ENCODE measurements around the gene HLA-DPB1.
A peak's percentile ranks its signal among the peaks of the same experiment; 100 is the strongest.
"Not testable (repeated sequence)": the region's sequence is repeated elsewhere in the genome, so short reads cannot be mapped to it uniquely, and the experiment has no call there.

The HLA-DPB1 gene

DNA sequence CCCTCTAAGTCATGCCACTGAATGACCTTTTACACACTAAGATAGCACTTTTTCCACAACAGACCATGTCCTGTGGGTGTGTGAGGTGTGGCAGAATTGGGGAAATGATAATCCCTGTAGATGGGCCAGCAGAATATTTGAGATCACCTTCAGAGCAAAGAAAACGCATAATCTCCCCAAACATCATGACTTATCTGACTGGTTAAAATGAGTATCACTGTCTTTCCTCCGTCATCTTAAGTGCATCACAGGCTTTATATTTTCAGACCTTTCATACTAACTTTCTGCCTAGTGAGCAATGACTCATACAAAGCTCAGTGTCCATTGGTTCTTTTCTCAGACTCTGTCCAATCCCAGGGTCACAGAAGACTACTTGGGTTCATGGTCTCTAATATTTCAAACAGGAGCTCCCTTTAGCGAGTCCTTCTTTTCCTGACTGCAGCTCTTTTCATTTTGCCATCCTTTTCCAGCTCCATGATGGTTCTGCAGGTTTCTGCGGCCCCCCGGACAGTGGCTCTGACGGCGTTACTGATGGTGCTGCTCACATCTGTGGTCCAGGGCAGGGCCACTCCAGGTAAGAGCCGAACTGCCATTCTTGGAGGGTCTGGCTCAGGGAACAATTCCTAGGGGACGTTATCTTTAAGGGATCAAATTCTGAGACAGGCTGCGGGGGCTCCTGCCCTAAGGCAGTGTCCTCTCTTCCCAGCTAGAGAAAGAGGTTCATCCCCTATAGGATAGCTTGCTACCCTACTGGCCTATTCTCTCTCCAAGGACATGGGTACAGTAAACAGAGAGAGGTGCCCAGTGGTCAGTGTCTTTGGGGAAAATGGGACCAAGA, at the start of gene HLA-DPB1:
TSS of gene HLA-DPB1 (plus strand) at position 423 of the 838 bp plus-strand sequence. CDS start at position 475, 52 bp downstream.
- peak; percentile 43 for DNase-seq

GRCh38 chr6:33028220-33028849, 47.5 kb upstream of the HLA-DPB1 start:
- no peak for DNase-seq

GRCh38 chr6:33029328-33030184, 46.2 kb upstream of the HLA-DPB1 start:
- no peak for DNase-seq

GRCh38 chr6:33030245-33030644, 45.5 kb upstream of the HLA-DPB1 start:
- DNase-seq, result no peak

DNA sequence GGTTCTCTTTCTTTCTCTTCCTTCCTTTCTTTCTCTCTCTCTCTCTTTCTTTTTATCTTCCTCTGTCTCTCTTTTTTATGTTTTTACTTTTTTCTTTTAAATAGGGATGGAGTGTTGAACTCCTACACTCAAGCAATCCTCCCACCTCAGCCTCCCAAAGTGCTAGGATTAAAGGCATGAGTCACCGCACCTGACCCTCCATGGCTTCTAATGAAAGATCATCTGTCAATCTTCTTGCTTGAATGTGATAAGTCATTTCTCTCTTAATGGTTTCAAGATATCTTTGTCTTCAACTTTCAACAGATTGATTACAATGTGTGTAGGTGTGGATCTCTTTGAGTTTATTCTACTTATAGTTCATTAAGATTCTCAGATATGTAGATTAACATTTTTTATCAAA, 41.2 kb upstream of the HLA-DPB1 start:
- no peak for DNase-seq

DNA sequence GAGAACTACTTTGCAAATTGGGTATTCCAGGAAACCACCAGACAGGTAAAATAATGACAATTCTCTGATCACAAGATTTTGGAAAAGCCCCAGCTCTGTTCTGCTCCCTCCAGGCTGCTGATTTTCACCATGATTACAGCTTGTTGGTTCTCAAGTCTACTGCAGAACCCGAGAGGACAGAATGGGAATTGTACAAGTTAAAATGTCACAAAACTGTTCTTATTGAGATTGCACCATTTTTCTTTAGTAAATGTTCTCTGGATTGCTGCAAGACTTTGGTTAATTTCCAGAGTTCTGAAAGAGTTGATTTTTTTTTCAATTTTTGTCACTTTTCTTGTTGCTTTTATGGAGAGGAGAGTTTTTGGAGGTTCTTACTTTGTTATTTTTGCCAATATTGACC, 39.3 kb upstream of the HLA-DPB1 start:
- DNase-seq, result no peak

DNA sequence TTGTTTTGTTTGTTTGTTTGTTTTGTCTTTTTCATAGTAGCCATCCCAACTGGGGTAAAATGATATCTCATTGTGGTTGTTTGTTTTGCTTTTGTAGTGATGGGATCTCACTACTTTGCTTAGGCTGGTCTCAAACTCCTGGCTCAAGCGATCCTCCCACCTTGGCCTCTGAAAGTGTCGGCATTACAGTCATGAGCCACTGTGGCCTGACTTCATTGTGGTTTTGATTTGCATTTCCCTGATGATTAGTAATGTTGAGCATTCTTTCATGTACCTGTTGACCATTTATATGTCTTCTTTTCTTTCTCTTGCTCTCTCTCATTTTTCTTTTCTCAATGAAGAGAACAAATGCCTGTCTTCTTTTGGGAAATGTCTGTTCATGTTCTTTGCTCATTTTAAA, 35.6 kb upstream of the HLA-DPB1 start:
- no peak for DNase-seq

DNA sequence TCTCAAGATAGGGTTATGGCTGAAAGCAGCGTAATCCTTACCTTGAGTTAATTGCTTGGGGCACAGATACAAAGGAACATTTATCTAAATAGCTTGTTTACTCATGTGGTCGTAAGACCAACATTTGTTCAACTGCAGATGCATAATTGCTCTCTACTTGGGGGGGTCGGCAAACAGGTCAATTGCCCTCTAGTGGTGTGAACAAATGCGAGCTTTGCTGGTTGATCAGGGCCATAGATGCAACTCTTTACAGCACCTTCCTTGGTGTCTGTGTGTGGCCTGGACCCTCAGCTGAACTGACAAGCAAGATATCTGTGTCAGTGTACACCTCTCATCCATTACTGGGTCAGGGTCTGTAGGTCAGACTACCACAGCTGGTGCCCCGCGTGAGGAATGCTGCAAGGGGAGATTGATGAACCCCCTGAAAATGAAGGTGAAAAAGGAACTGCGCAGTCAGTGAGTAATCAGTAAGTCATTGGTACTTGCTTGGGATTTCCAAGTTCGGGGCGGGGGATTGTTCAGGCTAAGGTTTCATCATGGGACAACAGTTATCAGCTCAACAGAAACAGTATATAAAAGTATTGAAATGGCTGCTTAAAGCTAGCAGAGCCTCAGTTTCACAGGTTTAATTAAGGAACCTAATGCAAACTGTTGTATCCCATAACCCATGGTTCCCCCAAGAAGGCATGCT, 26.3 kb upstream of the HLA-DPB1 start:
- no peak for DNase-seq

- DNase-seq, result no peak
Observed at GRCh38 chr6:33050014-33050810, 25.6 kb upstream of the HLA-DPB1 start.

- no peak for DNase-seq
Observed at GRCh38 chr6:33052627-33053026, 23.2 kb upstream of the HLA-DPB1 start.

DNA sequence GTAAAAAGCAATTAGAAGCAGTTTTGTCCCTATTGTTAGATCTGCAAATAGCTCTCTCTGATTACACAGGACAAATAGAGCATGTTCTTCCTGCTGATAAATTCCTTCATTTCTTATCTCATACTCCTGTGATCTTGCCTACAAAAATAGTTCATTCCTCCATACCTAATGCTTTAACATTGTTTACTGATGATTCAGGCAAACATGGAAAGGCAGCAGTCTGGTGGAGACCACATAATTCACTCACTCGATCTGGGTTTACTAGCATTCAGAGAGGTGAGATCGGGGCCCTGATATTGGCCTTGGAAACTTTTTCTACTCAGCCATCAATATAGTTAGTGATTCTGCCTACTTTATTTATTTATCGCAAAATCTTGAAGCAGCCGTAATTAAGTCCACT, 22.6 kb upstream of the HLA-DPB1 start:
- DNase-seq, result no peak

GRCh38 chr6:33057222-33058150, 18.3 kb upstream of the HLA-DPB1 start:
- DNase-seq, result no peak

DNA sequence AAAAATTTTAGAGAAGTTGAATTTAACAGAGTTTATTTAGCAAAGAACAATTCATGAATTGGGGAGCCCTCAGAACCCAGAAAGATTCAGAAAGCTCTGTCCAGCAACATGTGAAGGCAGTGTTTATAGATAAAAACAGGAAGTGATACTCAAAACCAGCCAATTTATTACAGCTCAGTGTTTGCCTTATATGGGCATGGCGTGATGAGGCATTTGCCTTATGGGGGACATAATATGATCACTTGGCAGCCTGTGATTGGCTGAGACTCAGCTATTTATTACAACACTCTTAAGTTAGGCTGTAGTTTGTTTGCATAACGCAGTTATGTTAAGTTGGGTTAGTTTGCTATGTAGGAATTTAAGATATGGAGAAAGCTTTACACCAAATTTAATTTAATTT, 13.8 kb upstream of the HLA-DPB1 start:
- no peak for DNase-seq

- DNase-seq, result not testable (repeated sequence)
Observed at GRCh38 chr6:33063435-33063834, 12.4 kb upstream of the HLA-DPB1 start.

DNA sequence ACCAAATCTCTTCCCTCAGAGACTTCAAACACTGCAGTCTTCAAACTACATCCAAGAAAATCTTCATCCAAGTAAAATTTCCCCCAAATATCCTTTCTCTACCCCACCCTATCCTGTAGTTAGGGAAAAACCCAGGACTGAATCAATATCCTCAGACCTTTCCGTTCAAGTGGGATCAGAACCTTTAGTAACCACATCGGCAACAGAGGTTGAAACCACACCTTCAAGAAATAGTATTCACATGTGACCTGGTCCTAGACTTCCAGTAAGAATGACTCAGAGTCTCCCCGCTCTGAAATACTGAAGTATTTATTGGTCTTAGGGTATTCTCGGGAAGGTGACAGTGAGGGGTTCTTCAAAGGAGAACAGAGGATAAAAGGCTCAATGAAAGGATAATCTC, 11.1 kb upstream of the HLA-DPB1 start:
- no peak for DNase-seq

DNA sequence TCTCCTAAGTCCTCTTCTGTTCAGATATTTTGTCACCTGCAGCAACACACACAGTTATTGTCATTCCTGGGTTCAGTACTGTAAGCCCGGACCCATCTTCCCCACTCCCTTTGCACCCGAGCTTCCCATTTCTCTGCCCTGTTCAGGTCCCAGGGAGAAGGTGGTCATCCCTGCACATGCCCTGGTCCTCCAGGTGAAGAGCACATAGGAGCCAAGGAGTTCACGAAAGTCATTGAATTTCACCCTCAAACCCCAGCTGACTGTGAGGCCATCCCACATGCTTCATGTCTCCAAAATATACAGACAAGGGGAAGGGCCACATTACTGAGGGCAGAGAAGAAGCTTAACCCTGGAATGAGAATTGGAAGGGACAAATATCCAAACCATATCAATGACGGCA, 10.5 kb upstream of the HLA-DPB1 start:
- no peak for DNase-seq

DNA sequence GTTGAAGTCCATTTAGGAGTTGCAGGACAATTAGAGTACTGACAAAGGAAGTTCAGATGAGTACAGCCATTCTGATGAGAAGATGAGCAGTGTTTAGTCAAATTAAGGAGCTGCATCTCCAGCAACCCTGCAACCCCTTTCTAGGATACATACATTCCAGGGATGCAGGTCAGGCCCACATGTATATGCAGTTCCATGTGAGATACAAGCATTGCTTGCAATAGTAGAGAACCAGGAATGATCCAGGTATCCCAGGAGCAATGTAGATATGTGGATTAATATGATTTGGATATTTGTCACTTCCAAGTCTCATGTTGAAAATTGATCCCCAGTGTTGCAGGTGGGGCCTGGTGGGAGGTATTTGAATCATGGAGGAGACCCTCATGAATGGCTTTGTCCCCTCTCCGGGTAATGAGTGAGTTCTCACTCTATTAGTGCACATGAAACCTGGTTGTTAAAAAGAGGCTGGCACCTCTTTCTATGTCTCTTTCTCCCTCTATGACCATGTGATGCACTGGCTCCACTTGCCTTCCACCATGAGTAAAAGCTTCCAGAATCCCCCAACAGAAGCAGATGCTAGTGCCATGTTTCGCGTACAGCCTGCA, 8.8 kb upstream of the HLA-DPB1 start:
- DNase-seq, result no peak

- DNase-seq, result no peak
Observed at GRCh38 chr6:33069021-33069738, 6.6 kb upstream of the HLA-DPB1 start.

- DNase-seq, result no peak
Observed at GRCh38 chr6:33070909-33071308, 4.9 kb upstream of the HLA-DPB1 start.

- DNase-seq, result no peak
Observed at GRCh38 chr6:33071569-33071968, 4.2 kb upstream of the HLA-DPB1 start.
